ENCODE measurements around the gene SFXN5.

SFXN5 gene

GRCh38 chr2:72936660-72937355 is 134.7 kb downstream of the SFXN5 start:
- Mint-ChIP-seq H3K4me3 (no peak overlapping the region), H3K27ac (no peak overlapping the region), H3K27me3 (peaks cover 24% of the 10 kb centered on the region in 2 donors), H3K36me3 (peaks cover 0 to 3% of the 10 kb centered on the region in 2 donors), H3K4me1 (peaks cover 0 to 3% of the 10 kb centered on the region in 2 donors), H3K9me3 (no peaks in the 10 kb centered on the region)
- ATAC-seq (replicated peaks) (no peak), DNase-seq (no peak)

- no peak overlapping the region for H3K4me3 Mint-ChIP-seq
- H3K4me1 Mint-ChIP-seq = peaks cover 0 to 3% of the 10 kb centered on the region in 2 donors
- peaks cover 0 to 3% of the 10 kb centered on the region in 2 donors for H3K36me3 Mint-ChIP-seq
- ATAC-seq (replicated peaks) = no peak
- no peak overlapping the region for H3K27ac Mint-ChIP-seq
- peaks cover 24% of the 10 kb centered on the region in 2 donors for H3K27me3 Mint-ChIP-seq
- no peak for DNase-seq
- H3K9me3 Mint-ChIP-seq = no peaks in the 10 kb centered on the region
Observed at GRCh38 chr2:72935611-72935957, 135.9 kb downstream of the SFXN5 start.

- Mint-ChIP-seq H3K9me3 (no peaks in the 10 kb centered on the region), H3K36me3 (peaks cover 0 to 3% of the 10 kb centered on the region in 2 donors), H3K27me3 (peaks cover 24% of the 10 kb centered on the region in 2 donors), H3K4me3 (no peak overlapping the region), H3K4me1 (peaks cover 0 to 3% of the 10 kb centered on the region in 2 donors), H3K27ac (no peak overlapping the region)
- DNase-seq (no peak), ATAC-seq (replicated peaks) (peak in 1 of 2 donors; percentile 47)
Observed at GRCh38 chr2:72934683-72935610, 136.6 kb downstream of the SFXN5 start.

GRCh38 chr2:72933646-72934151 is 137.8 kb downstream of the SFXN5 start:
- Mint-ChIP-seq H3K4me3 (no peak overlapping the region), H3K27me3 (peaks cover 24% of the 10 kb centered on the region in 2 donors), H3K9me3 (no peaks in the 10 kb centered on the region), H3K27ac (no peak overlapping the region), H3K36me3 (peaks cover 0 to 3% of the 10 kb centered on the region in 2 donors), H3K4me1 (peaks cover 0 to 3% of the 10 kb centered on the region in 2 donors)
- ATAC-seq (replicated peaks) (no peak), DNase-seq (no peak)

- no peak for ATAC-seq (replicated peaks)
- H3K27ac Mint-ChIP-seq = no peak overlapping the region
- H3K4me3 Mint-ChIP-seq = no peak overlapping the region
- H3K27me3 Mint-ChIP-seq = peaks cover 24% of the 10 kb centered on the region in 2 donors
- DNase-seq = no peak
- H3K4me1 Mint-ChIP-seq = peaks cover 0 to 3% of the 10 kb centered on the region in 2 donors
- H3K36me3 Mint-ChIP-seq = peaks cover 0 to 3% of the 10 kb centered on the region in 2 donors
- H3K9me3 Mint-ChIP-seq = no peaks in the 10 kb centered on the region
Observed at GRCh38 chr2:72933207-72933606, 138.3 kb downstream of the SFXN5 start.

- H3K4me3 Mint-ChIP-seq = no peak overlapping the region
- DNase-seq = no peak
- H3K27ac Mint-ChIP-seq = no peak overlapping the region
Observed at GRCh38 chr2:72932805-72933204, 138.7 kb downstream of the SFXN5 start.

GRCh38 chr2:72932045-72932740 is 139.3 kb downstream of the SFXN5 start:
- no peaks in the 10 kb centered on the region for H3K9me3 Mint-ChIP-seq
- no peaks in the 10 kb centered on the region for H3K36me3 Mint-ChIP-seq
- DNase-seq (no peak), ATAC-seq (replicated peaks) (peak in 1 of 2 donors; percentile 3)
- no peak overlapping the region for H3K4me3 Mint-ChIP-seq
- no peak overlapping the region for H3K27ac Mint-ChIP-seq
- peaks cover 0 to 3% of the 10 kb centered on the region in 2 donors for H3K4me1 Mint-ChIP-seq
- peaks cover 19 to 24% of the 10 kb centered on the region in 2 donors for H3K27me3 Mint-ChIP-seq

More at GRCh38 chr2:72932805-72933204, 138.7 kb downstream of the SFXN5 start:
- no peaks in the 10 kb centered on the region for H3K9me3 Mint-ChIP-seq
- peaks cover 0 to 3% of the 10 kb centered on the region in 2 donors for H3K4me1 Mint-ChIP-seq
- H3K36me3 Mint-ChIP-seq = peaks cover 0 to under 1% of the 10 kb centered on the region in 2 donors
- ATAC-seq (replicated peaks) = no peak
- peaks cover 21 to 24% of the 10 kb centered on the region in 2 donors for H3K27me3 Mint-ChIP-seq

GRCh38 chr2:72931280-72931910 is 140.1 kb downstream of the SFXN5 start:
- DNase-seq (no peak), ATAC-seq (replicated peaks) (peak; percentile 52 to 55)
- Mint-ChIP-seq H3K27ac (no peak overlapping the region), H3K27me3 (peaks cover 19 to 24% of the 10 kb centered on the region in 2 donors), H3K4me3 (no peak overlapping the region), H3K36me3 (no peaks in the 10 kb centered on the region), H3K9me3 (no peaks in the 10 kb centered on the region), H3K4me1 (peaks cover 0 to 3% of the 10 kb centered on the region in 2 donors)

- no peak overlapping the region for H3K27ac Mint-ChIP-seq
- DNase-seq = no peak
- no peaks in the 10 kb centered on the region for H3K9me3 Mint-ChIP-seq
- H3K36me3 Mint-ChIP-seq = no peaks in the 10 kb centered on the region
- H3K4me1 Mint-ChIP-seq = peaks cover 6 to 9% of the 10 kb centered on the region in 2 donors
- H3K27me3 Mint-ChIP-seq = peaks cover 19 to 22% of the 10 kb centered on the region in 2 donors
- no peak for ATAC-seq (replicated peaks)
- H3K4me3 Mint-ChIP-seq = no peak overlapping the region
Observed at GRCh38 chr2:72929010-72929409, 142.5 kb downstream of the SFXN5 start.

- ATAC-seq (replicated peaks) (no peak), DNase-seq (no peak)
- H3K4me1 Mint-ChIP-seq = peaks cover 13% of the 10 kb centered on the region in 2 donors
- no peak overlapping the region for H3K4me3 Mint-ChIP-seq
- no peak overlapping the region for H3K27ac Mint-ChIP-seq
- H3K36me3 Mint-ChIP-seq = peaks cover 0 to 2% of the 10 kb centered on the region in 2 donors
- peaks cover 25 to 33% of the 10 kb centered on the region in 2 donors for H3K27me3 Mint-ChIP-seq
- H3K9me3 Mint-ChIP-seq = no peaks in the 10 kb centered on the region
Observed at GRCh38 chr2:72927619-72928550, 143.6 kb downstream of the SFXN5 start.

GRCh38 chr2:72926811-72927465 is 144.6 kb downstream of the SFXN5 start:
- Mint-ChIP-seq H3K4me3 (no peak overlapping the region), H3K9me3 (no peaks in the 10 kb centered on the region), H3K4me1 (peaks cover 13 to 15% of the 10 kb centered on the region in 2 donors)

GRCh38 chr2:72926368-72926767 is 145.1 kb downstream of the SFXN5 start:
- peaks cover 40% of the 10 kb centered on the region in 2 donors for H3K27me3 Mint-ChIP-seq
- no peak overlapping the region for H3K27ac Mint-ChIP-seq
- DNase-seq (no peak), ATAC-seq (replicated peaks) (no peak)
- peaks cover 14 to 16% of the 10 kb centered on the region in 2 donors for H3K4me1 Mint-ChIP-seq
- no peak overlapping the region for H3K4me3 Mint-ChIP-seq
- H3K36me3 Mint-ChIP-seq = peaks cover 0 to 2% of the 10 kb centered on the region in 2 donors
- no peaks in the 10 kb centered on the region for H3K9me3 Mint-ChIP-seq

More at GRCh38 chr2:72926811-72927465, 144.6 kb downstream of the SFXN5 start:
- no peak for DNase-seq
- H3K36me3 Mint-ChIP-seq = peaks cover 0 to 2% of the 10 kb centered on the region in 2 donors
- no peak overlapping the region for H3K27ac Mint-ChIP-seq
- no peak for ATAC-seq (replicated peaks)
- peaks cover 35 to 36% of the 10 kb centered on the region in 2 donors for H3K27me3 Mint-ChIP-seq

Measured in stimulated activated naive B cell treated with anti-CD40 and anti-IgM and Interleukin-4, amounts not matched to agents 10 μg/mL and 1 μg/mL and 100 μg/mL, for 72 hours (primary cell).